ENCODE measurements around the gene RMC1. TPM values are rescaled to one million over a fixed set of nuclear protein-coding genes. Genes with fewer than 3 reads are reported as not detected.
A peak's percentile ranks its signal among the peaks of the same experiment; 100 is the strongest.
"Not testable (repeated sequence)": the region's sequence is repeated elsewhere in the genome, so short reads cannot be mapped to it uniquely, and the experiment has no call there.

RMC1 gene
- total RNA-seq, 3 donors from 2014 or later: 22.2 to 33.0 (median 23.9) TPM

GRCh38 chr18:23487738-23488570 is 15.4 kb upstream of the RMC1 start:
- TF ChIP-seq CTCF (IDR thresholded peaks at IDR 0.05): no peak
- no peak for TF ChIP-seq POLR2AphosphoS5 (IDR thresholded peaks at IDR 0.05)
- no peak for TF ChIP-seq POLR2A (IDR thresholded peaks at IDR 0.05)
- no peak overlapping the region for H3K4me3 ChIP-seq
- H3K36me3 ChIP-seq: no peaks in the 10 kb centered on the region
- no peaks in the 10 kb centered on the region for H3K4me1 ChIP-seq
- H3K9me3 ChIP-seq: no peaks in the 10 kb centered on the region
- no peak overlapping the region for H3K27ac ChIP-seq
- intact Hi-C loops (cut with DNase I; ENCODE audit: low total_unique reads): no loop called here
- no peak for DNase-seq (ENCODE audit: low spot score in 2 of 2)
- H3K27me3 ChIP-seq: no peaks in the 10 kb centered on the region

- H3K27me3 ChIP-seq; DNase-seq (ENCODE audit: low spot score in 2 of 2); intact Hi-C loops (cut with DNase I; ENCODE audit: low total_unique reads); H3K27ac ChIP-seq; H3K4me3 ChIP-seq; H3K9me3 ChIP-seq; H3K36me3 ChIP-seq; H3K4me1 ChIP-seq: not testable (repeated sequence)
These were observed 13.7 kb upstream of the RMC1 start for GRCh38 chr18:23489586-23489985.

- H3K36me3 ChIP-seq: no peaks in the 10 kb centered on the region
- H3K9me3 ChIP-seq: no peaks in the 10 kb centered on the region
- intact Hi-C loops (cut with DNase I; ENCODE audit: low total_unique reads): no loop called here
- no peaks in the 10 kb centered on the region for H3K4me1 ChIP-seq
- no peaks in the 10 kb centered on the region for H3K27me3 ChIP-seq
- no peak overlapping the region for H3K27ac ChIP-seq
- H3K4me3 ChIP-seq: no peak overlapping the region
- DNase-seq (ENCODE audit: low spot score in 2 of 2): no peak
- TF ChIP-seq POLR2AphosphoS5 (IDR thresholded peaks at IDR 0.05) (no peak), POLR2A (IDR thresholded peaks at IDR 0.05) (no peak), CTCF (IDR thresholded peaks at IDR 0.05) (no peak)
These were observed 9.7 kb upstream of the RMC1 start for GRCh38 chr18:23493654-23494053.

GRCh38 chr18:23494992-23495391 is 8.3 kb upstream of the RMC1 start:
- no peak overlapping the region for H3K4me3 ChIP-seq
- DNase-seq (ENCODE audit: low spot score in 2 of 2): no peak
- H3K27me3 ChIP-seq: no peaks in the 10 kb centered on the region
- no peaks in the 10 kb centered on the region for H3K9me3 ChIP-seq
- no peak overlapping the region for H3K27ac ChIP-seq
- no peaks in the 10 kb centered on the region for H3K4me1 ChIP-seq
- intact Hi-C loops (cut with DNase I; ENCODE audit: low total_unique reads): no loop called here
- H3K36me3 ChIP-seq: no peaks in the 10 kb centered on the region
- TF ChIP-seq POLR2AphosphoS5 (IDR thresholded peaks at IDR 0.05) (no peak), POLR2A (IDR thresholded peaks at IDR 0.05) (no peak), CTCF (IDR thresholded peaks at IDR 0.05) (no peak)

GRCh38 chr18:23495723-23496440 is 7.4 kb upstream of the RMC1 start:
- Histone ChIP-seq H3K4me1 (no peaks in the 10 kb centered on the region), H3K27me3 (no peaks in the 10 kb centered on the region), H3K36me3 (no peaks in the 10 kb centered on the region), H3K9me3 (no peaks in the 10 kb centered on the region), H3K4me3 (no peak overlapping the region), H3K27ac (no peak overlapping the region)
- TF ChIP-seq POLR2A (IDR thresholded peaks at IDR 0.05) (no peak), POLR2AphosphoS5 (IDR thresholded peaks at IDR 0.05) (no peak), CTCF (IDR thresholded peaks at IDR 0.05) (no peak)
- DNase-seq (ENCODE audit: low spot score in 2 of 2): peak; percentile 32 to 57
- intact Hi-C loops (cut with DNase I; ENCODE audit: low total_unique reads): no loop called here

Data from breast epithelium (tissue), 4 donors.